SU-DHL-6 (cell line): ENCODE results near the gene SLC7A5.

Experiments used
- H2AFZ ChIP-seq: fragments of 200-600 bp; sonication (generic); 2 replicates; pipeline ENCODE4 v1.6.1; 2014; ENCODE audit warnings: low read depth, mild to moderate bottlenecking, moderate library complexity, mixed read lengths, antibody characterized with exemption, low read length; ENCODE audit not compliant: severe bottlenecking
- H3F3A ChIP-seq: fragments of 200-600 bp; shearing (Covaris generic); 2 replicates; pipeline ENCODE4 v1.6.0; 2016; ENCODE audit warnings: antibody characterized with exemption, mild to moderate bottlenecking; ENCODE audit not compliant: insufficient read depth
- H3K27ac ChIP-seq: fragments of 200-600 bp; sonication (generic); 2 replicates; pipeline ENCODE4 v1.5.1; 2016; ENCODE audit warnings: low read depth, mild to moderate bottlenecking, low read length, moderate library complexity, mixed read lengths
- H3K27me3 ChIP-seq: fragments of 200-600 bp; sonication (generic), shearing (Covaris generic); 2 replicates; pipeline ENCODE4 v1.6.0; 2014; ENCODE audit warnings: mild to moderate bottlenecking, low read length
- H3K36me3 ChIP-seq: fragments of 200-600 bp; sonication (generic); 2 replicates; pipeline ENCODE4 v1.6.1; 2014; ENCODE audit warnings: mild to moderate bottlenecking, low read length, mixed read lengths
- H3K4me2 ChIP-seq: fragments of 300-600, 200-600 bp; shearing (Covaris generic), sonication (generic); 2 replicates; pipeline ENCODE4 v1.6.0; 2014; ENCODE audit warnings: low read length, low read depth, mild to moderate bottlenecking; ENCODE audit not compliant: poor library complexity, severe bottlenecking
- H3K4me3 ChIP-seq: fragments of 200-600 bp; sonication (generic); 2 replicates; pipeline ENCODE4 v1.5.1; 2014; ENCODE audit warnings: antibody characterized with exemption, low read length, mild to moderate bottlenecking, mixed read lengths; ENCODE audit not compliant: insufficient read depth, poor library complexity, severe bottlenecking
- H3K79me2 ChIP-seq: fragments of 200-600 bp; sonication (generic); 2 replicates; pipeline ENCODE4 v1.6.1; 2014; ENCODE audit warnings: mild to moderate bottlenecking, low read length, moderate library complexity; ENCODE audit not compliant: insufficient read depth
- H3K9ac ChIP-seq: fragments of 200-600 bp; sonication (generic); 2 replicates; pipeline ENCODE4 v1.7.0; 2014; ENCODE audit warnings: mild to moderate bottlenecking, low read length
- H3K9me2 ChIP-seq: fragments of 200-600 bp; sonication (generic); replicated peaks from 2 replicates; pipeline ENCODE4 v1.6.1; 2014; ENCODE audit warnings: low read length; ENCODE audit not compliant: insufficient read depth
- H3K9me3 ChIP-seq: fragments of 200-600 bp; sonication (generic); 2 replicates; pipeline ENCODE4 v1.6.1; 2014; ENCODE audit warnings: low read length, mixed read lengths; ENCODE audit not compliant: insufficient read depth
- H4K20me1 ChIP-seq: fragments of 200-600 bp; sonication (generic); 2 replicates; pipeline ENCODE4 v1.6.1; 2014; ENCODE audit warnings: low read depth, mild to moderate bottlenecking, antibody characterized with exemption, low read length, moderate library complexity, mixed read lengths
- CTCF ChIP-seq: fragments of 200-600 bp; sonication (generic); IDR thresholded peaks from one replicate; pipeline ENCODE4 v1.5.1; 2017; ENCODE audit warnings: antibody characterized with exemption, mild to moderate bottlenecking, low read length, moderate library complexity; ENCODE audit not compliant: insufficient read depth, poor library complexity, severe bottlenecking
- EZH2phosphoT487 ChIP-seq: fragments of 200-600 bp; sonication (generic), shearing (Covaris generic); conservative IDR thresholded peaks from 2 replicates; pipeline ENCODE4 v1.6.1; 2018; ENCODE audit warnings: mild to moderate bottlenecking, antibody characterized with exemption, low read length, moderate library complexity, mixed read lengths

The SLC7A5 gene

GRCh38 chr16:87803385-87803784 lies 65.9 kb downstream of the SLC7A5 start:
- Histone ChIP-seq H3K9me3 (no peaks in the 10 kb centered on the region), H3F3A (peaks cover 37% of the 10 kb centered on the region), H3K79me2 (peaks cover 79% of the 10 kb centered on the region), H3K9me2 (no peaks in the 10 kb centered on the region), H3K4me2 (peak overlapping the region; percentile 45), H3K4me3 (no peak overlapping the region), H3K27me3 (no peaks in the 10 kb centered on the region), H2AFZ (no peak overlapping the region), H3K9ac (peak overlapping the region; percentile 47; the same call in 1 of the 2 replicates), H3K36me3 (no peaks in the 10 kb centered on the region; the same call in 1 of the 2 replicates), H4K20me1 (no peaks in the 10 kb centered on the region), H3K27ac (peak overlapping the region; percentile 88)
- TF ChIP-seq EZH2phosphoT487 (no peak), CTCF (no peak)

GRCh38 chr16:87802670-87803069 lies 66.6 kb downstream of the SLC7A5 start:
- no peaks in the 10 kb centered on the region for H3K27me3 ChIP-seq
- H3F3A ChIP-seq, result peaks cover 30% of the 10 kb centered on the region
- no peaks in the 10 kb centered on the region for H4K20me1 ChIP-seq
- no peak overlapping the region for H2AFZ ChIP-seq
- peaks cover 78% of the 10 kb centered on the region for H3K79me2 ChIP-seq
- H3K36me3 ChIP-seq, result no peaks in the 10 kb centered on the region
- peak overlapping the region; percentile 47; the same call in 1 of the 2 replicates for H3K9ac ChIP-seq
- H3K27ac ChIP-seq, result peak overlapping the region; percentile 88
- TF ChIP-seq CTCF (no peak), EZH2phosphoT487 (no peak)
- H3K4me2 ChIP-seq, result peak overlapping the region; percentile 45
- H3K9me2 ChIP-seq, result no peaks in the 10 kb centered on the region
- H3K9me3 ChIP-seq, result no peaks in the 10 kb centered on the region
- H3K4me3 ChIP-seq, result no peak overlapping the region

- Histone ChIP-seq H3K27ac (peak overlapping the region; percentile 88), H3K9ac (peak overlapping the region; percentile 47; the same call in 1 of the 2 replicates)
- no peak for TF ChIP-seq EZH2phosphoT487
- no peak for TF ChIP-seq CTCF
These were observed 67.5 kb downstream of the SLC7A5 start for GRCh38 chr16:87801679-87802259.

More at GRCh38 chr16:87801679-87802259, 67.5 kb downstream of the SLC7A5 start:
- Histone ChIP-seq H3K9me2 (no peaks in the 10 kb centered on the region), H3K4me2 (peak overlapping the region; percentile 45), H4K20me1 (no peaks in the 10 kb centered on the region), H3K36me3 (no peaks in the 10 kb centered on the region), H3K27me3 (no peaks in the 10 kb centered on the region), H3K9me3 (no peaks in the 10 kb centered on the region), H2AFZ (no peak overlapping the region), H3K4me3 (no peak overlapping the region), H3F3A (peaks cover 21% of the 10 kb centered on the region), H3K79me2 (peaks cover 87% of the 10 kb centered on the region)
